HepG2 (cell line): Measurements from ENCODE around the gene ENTPD5. TPM values are rescaled to one million over a fixed set of nuclear protein-coding genes. Genes with fewer than 3 reads are reported as not detected.

Experiments used
- ATF7 ChIP-seq, 2 experiments: fragments of 450-650 bp in 1 of 2; sonication (generic) in 1 of 2; formaldehyde crosslinking in 1 of 2; IDR thresholded peaks; 2 replicates each; pipeline versions ENCODE4 v1.4.0 to v1.6.1; 2016 to 2020; ENCODE audit warnings: antibody characterized with exemption in 1 of 2, mild to moderate bottlenecking in 1 of 2, missing genetic modification reagents in 1 of 2
- CCDC6 ChIP-seq: sonication (generic); formaldehyde crosslinking; IDR thresholded peaks from 2 replicates; pipeline ENCODE4 v1.8.1; 2022; ENCODE audit warnings: mild to moderate bottlenecking, missing genetic modification reagents, moderate library complexity
- CHD2 ChIP-seq: IDR thresholded peaks from 2 replicates; pipeline ENCODE4 v1.6.1; 2011; ENCODE audit warnings: low read depth, low read length, improper control_type of control experiment
- EP300 ChIP-seq, 3 experiments: sonication (generic) in 1 of 3; formaldehyde crosslinking in 1 of 3; IDR thresholded peaks; 2 replicates each; pipeline versions ENCODE4 v1.5.1 to v1.6.1; 2011 to 2020; ENCODE audit warnings: low read depth in 2 of 3, low read length in 2 of 3, borderline replicate concordance in 1 of 3, improper control_type of control experiment in 1 of 3, mild to moderate bottlenecking in 1 of 3, missing genetic modification reagents in 1 of 3, moderate library complexity in 1 of 3
- KAT8 ChIP-seq: IDR thresholded peaks from 2 replicates; pipeline ENCODE4 v1.6.1; 2016; ENCODE audit warnings: missing genetic modification reagents, missing compliant biosample characterization
- LCORL ChIP-seq, 2 experiments: fragments of 450-650 bp in 1 of 2; sonication (generic) in 1 of 2; formaldehyde crosslinking in 1 of 2; IDR thresholded peaks; 2 replicates each; pipeline versions ENCODE4 v1.5.0 to v1.6.1; 2017 to 2020; ENCODE audit warnings: antibody characterized with exemption in 1 of 2, missing genetic modification reagents in 1 of 2
- MEIS1 ChIP-seq: sonication (generic); formaldehyde crosslinking; IDR thresholded peaks from 2 replicates; pipeline ENCODE4 v1.9.0; 2021; ENCODE audit warnings: mild to moderate bottlenecking, missing genetic modification reagents, moderate library complexity, borderline replicate concordance
- MTF1 ChIP-seq: sonication (generic); formaldehyde crosslinking; IDR thresholded peaks from 2 replicates; pipeline ENCODE4 v1.5.0; 2020; ENCODE audit warnings: missing genetic modification reagents
- MTF2 ChIP-seq: sonication (generic); formaldehyde crosslinking; IDR thresholded peaks from 2 replicates; pipeline ENCODE4 v1.5.0; 2020; ENCODE audit warnings: missing genetic modification reagents, borderline replicate concordance
- NAIF1 ChIP-seq: sonication (generic); formaldehyde crosslinking; IDR thresholded peaks from 2 replicates; pipeline ENCODE4 v1.5.0; 2020; ENCODE audit warnings: mild to moderate bottlenecking, missing genetic modification reagents, borderline replicate concordance
- NR1H2 ChIP-seq: sonication (generic); formaldehyde crosslinking; IDR thresholded peaks from 2 replicates; pipeline ENCODE4 v1.8.1; 2022; ENCODE audit warnings: low read depth, missing genetic modification reagents, borderline replicate concordance
- SALL1 ChIP-seq: sonication (generic); formaldehyde crosslinking; IDR thresholded peaks from 2 replicates; pipeline ENCODE4 v1.8.0; 2022; ENCODE audit warnings: mild to moderate bottlenecking, missing genetic modification reagents
- SKIL ChIP-seq: sonication (generic); formaldehyde crosslinking; IDR thresholded peaks from 2 replicates; pipeline ENCODE4 v1.8.0; 2022; ENCODE audit warnings: missing genetic modification reagents, mild to moderate bottlenecking, moderate library complexity, borderline replicate concordance
- ZNF562 ChIP-seq: sonication (generic); formaldehyde crosslinking; IDR thresholded peaks from 2 replicates; pipeline ENCODE4 v1.8.0; 2022; ENCODE audit warnings: missing genetic modification reagents, borderline replicate concordance
- ZNF703 ChIP-seq: sonication (generic); formaldehyde crosslinking; IDR thresholded peaks from 2 replicates; pipeline ENCODE4 v1.5.1; 2020; ENCODE audit warnings: missing genetic modification reagents, mild to moderate bottlenecking, moderate library complexity, borderline replicate concordance
- polyA plus RNA-seq, 8 experiments: library from polyadenylated mRNA; depleted of rRNA in 3 of 8; stranded (reverse) in 7 of 8; unstranded in 1 of 8; fragments of >200 nt; fragmentation: Illumina TruSeq in 4 of 8; extraction: Trizol in 4 of 8; gene quantifications; 2 replicates each; pipeline versions ENCODE4 v1.2.1 to v1.2.3, GENCODE V29; 2011 to 2016; ENCODE audit warnings: low read depth in 4 of 8, missing spikeins in 1 of 8, mixed read lengths in 1 of 8; ENCODE audit not compliant: insufficient read depth in 1 of 8
- total RNA-seq, 5 experiments: library from RNA; depleted of rRNA; stranded (reverse); fragments of >200 nt; fragmentation: Illumina TruSeq; extraction: Trizol; gene quantifications; 2 replicates each; pipeline ENCODE4 v1.2.3, GENCODE V29; 2016; ENCODE audit warnings: low read depth in 1 of 5
- TF ChIP-seq, protein P1 (sequence below): sonication (generic); formaldehyde crosslinking; IDR thresholded peaks from 2 replicates; pipeline ENCODE4 v1.4.0; 2020; ENCODE audit warnings: missing genetic modification reagents, mild to moderate bottlenecking, borderline replicate concordance
- TF ChIP-seq, protein P2 (sequence below): sonication (generic); formaldehyde crosslinking; IDR thresholded peaks from 2 replicates; pipeline ENCODE4 v1.4.0; 2020; ENCODE audit warnings: missing genetic modification reagents, borderline replicate concordance
- TF ChIP-seq, protein P3 (sequence below): sonication (generic); formaldehyde crosslinking; IDR thresholded peaks from 2 replicates; pipeline ENCODE4 v1.8.1; 2023; ENCODE audit warnings: mild to moderate bottlenecking, inconsistent platforms, moderate library complexity, missing genetic modification reagents, borderline replicate concordance

The ENTPD5 gene
- total and polyA plus RNA-seq, 2 of the 13 experiments (the other 11 are each of a cell fraction or from before 2014, with no cell fraction given): 33.8 to 43.3 TPM

- TF ChIP-seq, protein P1, sequence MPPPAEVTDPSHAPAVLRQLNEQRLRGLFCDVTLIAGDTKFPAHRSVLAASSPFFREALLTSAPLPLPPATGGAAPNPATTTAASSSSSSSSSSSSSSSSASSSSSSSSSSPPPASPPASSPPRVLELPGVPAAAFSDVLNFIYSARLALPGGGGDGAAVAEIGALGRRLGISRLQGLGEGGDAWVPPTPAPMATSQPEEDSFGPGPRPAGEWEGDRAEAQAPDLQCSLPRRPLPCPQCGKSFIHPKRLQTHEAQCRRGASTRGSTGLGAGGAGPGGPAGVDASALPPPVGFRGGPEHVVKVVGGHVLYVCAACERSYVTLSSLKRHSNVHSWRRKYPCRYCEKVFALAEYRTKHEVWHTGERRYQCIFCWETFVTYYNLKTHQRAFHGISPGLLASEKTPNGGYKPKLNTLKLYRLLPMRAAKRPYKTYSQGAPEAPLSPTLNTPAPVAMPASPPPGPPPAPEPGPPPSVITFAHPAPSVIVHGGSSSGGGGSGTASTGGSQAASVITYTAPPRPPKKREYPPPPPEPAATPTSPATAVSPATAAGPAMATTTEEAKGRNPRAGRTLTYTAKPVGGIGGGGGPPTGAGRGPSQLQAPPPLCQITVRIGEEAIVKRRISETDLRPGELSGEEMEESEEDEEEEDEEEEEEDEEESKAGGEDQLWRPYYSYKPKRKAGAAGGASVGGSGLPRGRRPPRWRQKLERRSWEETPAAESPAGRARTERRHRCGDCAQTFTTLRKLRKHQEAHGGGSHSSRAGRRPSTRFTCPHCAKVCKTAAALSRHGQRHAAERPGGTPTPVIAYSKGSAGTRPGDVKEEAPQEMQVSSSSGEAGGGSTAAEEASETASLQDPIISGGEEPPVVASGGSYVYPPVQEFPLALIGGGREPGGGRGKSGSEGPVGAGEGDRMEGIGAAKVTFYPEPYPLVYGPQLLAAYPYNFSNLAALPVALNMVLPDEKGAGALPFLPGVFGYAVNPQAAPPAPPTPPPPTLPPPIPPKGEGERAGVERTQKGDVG (CRISPR knock-in tag): no peak
- TF ChIP-seq, protein P2, sequence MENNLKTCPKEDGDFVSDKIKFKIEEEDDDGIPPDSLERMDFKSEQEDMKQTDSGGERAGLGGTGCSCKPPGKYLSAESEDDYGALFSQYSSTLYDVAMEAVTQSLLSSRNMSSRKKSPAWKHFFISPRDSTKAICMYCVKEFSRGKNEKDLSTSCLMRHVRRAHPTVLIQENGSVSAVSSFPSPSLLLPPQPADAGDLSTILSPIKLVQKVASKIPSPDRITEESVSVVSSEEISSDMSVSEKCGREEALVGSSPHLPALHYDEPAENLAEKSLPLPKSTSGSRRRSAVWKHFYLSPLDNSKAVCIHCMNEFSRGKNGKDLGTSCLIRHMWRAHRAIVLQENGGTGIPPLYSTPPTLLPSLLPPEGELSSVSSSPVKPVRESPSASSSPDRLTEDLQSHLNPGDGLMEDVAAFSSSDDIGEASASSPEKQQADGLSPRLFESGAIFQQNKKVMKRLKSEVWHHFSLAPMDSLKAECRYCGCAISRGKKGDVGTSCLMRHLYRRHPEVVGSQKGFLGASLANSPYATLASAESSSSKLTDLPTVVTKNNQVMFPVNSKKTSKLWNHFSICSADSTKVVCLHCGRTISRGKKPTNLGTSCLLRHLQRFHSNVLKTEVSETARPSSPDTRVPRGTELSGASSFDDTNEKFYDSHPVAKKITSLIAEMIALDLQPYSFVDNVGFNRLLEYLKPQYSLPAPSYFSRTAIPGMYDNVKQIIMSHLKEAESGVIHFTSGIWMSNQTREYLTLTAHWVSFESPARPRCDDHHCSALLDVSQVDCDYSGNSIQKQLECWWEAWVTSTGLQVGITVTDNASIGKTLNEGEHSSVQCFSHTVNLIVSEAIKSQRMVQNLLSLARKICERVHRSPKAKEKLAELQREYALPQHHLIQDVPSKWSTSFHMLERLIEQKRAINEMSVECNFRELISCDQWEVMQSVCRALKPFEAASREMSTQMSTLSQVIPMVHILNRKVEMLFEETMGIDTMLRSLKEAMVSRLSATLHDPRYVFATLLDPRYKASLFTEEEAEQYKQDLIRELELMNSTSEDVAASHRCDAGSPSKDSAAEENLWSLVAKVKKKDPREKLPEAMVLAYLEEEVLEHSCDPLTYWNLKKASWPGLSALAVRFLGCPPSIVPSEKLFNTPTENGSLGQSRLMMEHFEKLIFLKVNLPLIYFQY (CRISPR knock-in tag): no peak
- no peak for TF ChIP-seq NR1H2 (CRISPR knock-in tag)
- TF ChIP-seq EP300 (IDR thresholded peaks at IDR 0.05; ENCODE audit: low read depth in 2 of 2, low read length in 2 of 2): peak in 1 of 2 experiments; percentile 65; a peak in 2 of 4 replicates
- peak; percentile 67; the same call in 1 of the 2 replicates for TF ChIP-seq EP300 (CRISPR knock-in tag; IDR thresholded peaks at IDR 0.05; ENCODE audit: borderline replicate concordance)
- TF ChIP-seq LCORL (IDR thresholded peaks at IDR 0.05): no peak
- peak; percentile 61; the same call in 1 of the 2 replicates for TF ChIP-seq LCORL (CRISPR knock-in tag; IDR thresholded peaks at IDR 0.05)
- no peak for TF ChIP-seq ZNF703 (CRISPR knock-in tag)
- peak; percentile 41; the same call in 1 of the 2 replicates for TF ChIP-seq KAT8
- TF ChIP-seq NAIF1: no peak
- TF ChIP-seq, protein P3, sequence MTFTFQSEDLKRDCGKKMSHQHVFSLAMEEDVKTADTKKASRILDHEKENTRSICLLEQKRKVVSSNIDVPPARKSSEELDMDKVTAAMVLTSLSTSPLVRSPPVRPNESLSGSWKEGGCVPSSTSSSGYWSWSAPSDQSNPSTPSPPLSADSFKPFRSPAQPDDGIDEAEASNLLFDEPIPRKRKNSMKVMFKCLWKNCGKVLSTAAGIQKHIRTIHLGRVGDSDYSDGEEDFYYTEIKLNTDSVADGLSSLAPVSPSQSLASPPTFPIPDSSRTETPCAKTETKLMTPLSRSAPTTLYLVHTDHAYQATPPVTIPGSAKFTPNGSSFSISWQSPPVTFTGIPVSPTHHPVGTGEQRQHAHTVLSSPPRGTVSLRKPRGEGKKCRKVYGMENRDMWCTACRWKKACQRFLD: no peak
- no peak for TF ChIP-seq CHD2
- TF ChIP-seq MEIS1 (CRISPR knock-in tag): no peak
- no peak for TF ChIP-seq MTF1 (CRISPR knock-in tag)
- peak; percentile 74 for TF ChIP-seq SALL1 (CRISPR knock-in tag)
- TF ChIP-seq CCDC6 (CRISPR knock-in tag): no peak
- TF ChIP-seq SKIL: peak; percentile 68; the same call in 1 of the 2 replicates
- TF ChIP-seq ZNF562: no peak
- TF ChIP-seq ATF7 (IDR thresholded peaks at IDR 0.05): no peak
- no peak for TF ChIP-seq ATF7 (CRISPR knock-in tag; IDR thresholded peaks at IDR 0.05)
- TF ChIP-seq MTF2 (CRISPR knock-in tag): no peak
Observed at GRCh38 chr14:73996731-73997107, 22.4 kb downstream of the ENTPD5 start (continued).
